GM23338 (cell line): ENCODE results near the gene ONECUT1.

ENCODE experiments used
- CREB1 ChIP-seq: fragments of 250-450 bp; sonication (Bioruptor Pico); IDR thresholded peaks from 2 replicates; pipeline ENCODE4 v1.5.0; 2020; ENCODE audit warnings: low read depth, mild to moderate bottlenecking, moderate library complexity
- CTCF ChIP-seq, 2 experiments: fragments of 200-600 bp in 1 of 2; sonication (generic) in 1 of 2; conservative IDR thresholded peaks; 2 replicates each; pipeline versions ENCODE4 v1.5.1 to v1.6.1; 2016 to 2017; ENCODE audit warnings: antibody characterized with exemption in 2 of 2, low read depth in 2 of 2, mild to moderate bottlenecking in 2 of 2, moderate library complexity in 1 of 2
- EZH2 ChIP-seq: fragments of 200-600 bp; sonication (generic); IDR thresholded peaks from one replicate; pipeline ENCODE4 v1.8.0; 2017; ENCODE audit warnings: antibody characterized with exemption, mild to moderate bottlenecking, low read depth; ENCODE audit not compliant: unreplicated experiment
- EZH2phosphoT487 ChIP-seq: fragments of 200-600 bp; sonication (generic); IDR thresholded peaks from one replicate; pipeline ENCODE4 v1.8.1; 2018; ENCODE audit warnings: antibody characterized with exemption; ENCODE audit not compliant: unreplicated experiment
- POLR2AphosphoS5 ChIP-seq: IDR thresholded peaks from 2 replicates; pipeline ENCODE4 v1.6.1; 2016; ENCODE audit warnings: antibody characterized with exemption, low read depth

- TF ChIP-seq CTCF (conservative IDR thresholded peaks at IDR 0.05; ENCODE audit: low read depth in 2 of 2) (no peak), EZH2phosphoT487 (no peak), POLR2AphosphoS5 (no peak), CREB1 (CRISPR knock-in tag) (no peak), EZH2 (peak; percentile 12)
These were observed 11.0 kb upstream of the ONECUT1 start for GRCh38 chr15:52800828-52801747.
